AG09319 (cell line): ENCODE results near the gene PROSER2.

Source experiments
- DNase-seq: peaks from one replicate; pipeline ENCODE4 v3.0.0-alpha.2; 2010; ENCODE audit warnings: low read depth; ENCODE audit errors: extremely low read depth
- TF ChIP-seq, protein P1 (sequence below): IDR thresholded peaks from 2 replicates; pipeline ENCODE4 v1.5.1; 2011; ENCODE audit warnings: low read depth, mild to moderate bottlenecking, inconsistent platforms, low read length, moderate library complexity

The PROSER2 gene

DNA sequence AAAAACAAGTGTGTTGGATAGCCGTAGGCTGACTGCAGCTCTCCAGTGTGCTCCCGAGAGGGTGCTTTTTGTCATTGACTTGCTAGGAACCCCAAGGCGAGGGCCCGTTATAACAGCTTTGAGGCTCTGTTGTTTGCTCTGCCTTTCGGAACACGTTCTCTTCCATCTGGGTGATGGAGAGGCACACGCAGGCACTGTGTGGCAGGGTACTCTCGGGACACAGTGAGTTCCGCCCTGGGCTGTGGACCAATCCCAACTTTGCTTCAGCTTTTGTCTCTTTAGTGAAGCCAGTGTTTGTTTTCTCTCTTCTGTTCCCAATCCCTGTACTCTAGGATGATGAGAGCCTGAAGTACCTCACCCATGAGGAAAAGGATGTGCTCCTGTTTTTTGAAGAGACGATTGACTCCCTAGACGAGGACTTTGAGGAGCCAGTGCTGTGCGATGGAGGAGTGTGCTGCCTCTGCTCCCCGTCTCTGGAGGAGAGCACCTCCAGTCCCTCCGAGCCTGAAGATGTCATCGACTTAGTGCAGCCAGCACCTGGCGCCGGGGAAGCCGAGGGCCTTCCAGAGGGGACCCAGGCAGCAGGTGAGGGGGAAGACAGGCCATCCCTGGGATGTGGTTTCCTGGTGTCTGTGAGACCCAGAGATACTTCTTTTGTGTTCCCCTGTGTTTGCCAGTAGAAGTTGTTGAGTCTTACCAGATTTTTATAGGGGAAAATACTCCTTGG lies 43.2 kb downstream of the PROSER2 start:
- no peak for DNase-seq
- TF ChIP-seq, protein P1, sequence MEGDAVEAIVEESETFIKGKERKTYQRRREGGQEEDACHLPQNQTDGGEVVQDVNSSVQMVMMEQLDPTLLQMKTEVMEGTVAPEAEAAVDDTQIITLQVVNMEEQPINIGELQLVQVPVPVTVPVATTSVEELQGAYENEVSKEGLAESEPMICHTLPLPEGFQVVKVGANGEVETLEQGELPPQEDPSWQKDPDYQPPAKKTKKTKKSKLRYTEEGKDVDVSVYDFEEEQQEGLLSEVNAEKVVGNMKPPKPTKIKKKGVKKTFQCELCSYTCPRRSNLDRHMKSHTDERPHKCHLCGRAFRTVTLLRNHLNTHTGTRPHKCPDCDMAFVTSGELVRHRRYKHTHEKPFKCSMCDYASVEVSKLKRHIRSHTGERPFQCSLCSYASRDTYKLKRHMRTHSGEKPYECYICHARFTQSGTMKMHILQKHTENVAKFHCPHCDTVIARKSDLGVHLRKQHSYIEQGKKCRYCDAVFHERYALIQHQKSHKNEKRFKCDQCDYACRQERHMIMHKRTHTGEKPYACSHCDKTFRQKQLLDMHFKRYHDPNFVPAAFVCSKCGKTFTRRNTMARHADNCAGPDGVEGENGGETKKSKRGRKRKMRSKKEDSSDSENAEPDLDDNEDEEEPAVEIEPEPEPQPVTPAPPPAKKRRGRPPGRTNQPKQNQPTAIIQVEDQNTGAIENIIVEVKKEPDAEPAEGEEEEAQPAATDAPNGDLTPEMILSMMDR, result no peak

DNA sequence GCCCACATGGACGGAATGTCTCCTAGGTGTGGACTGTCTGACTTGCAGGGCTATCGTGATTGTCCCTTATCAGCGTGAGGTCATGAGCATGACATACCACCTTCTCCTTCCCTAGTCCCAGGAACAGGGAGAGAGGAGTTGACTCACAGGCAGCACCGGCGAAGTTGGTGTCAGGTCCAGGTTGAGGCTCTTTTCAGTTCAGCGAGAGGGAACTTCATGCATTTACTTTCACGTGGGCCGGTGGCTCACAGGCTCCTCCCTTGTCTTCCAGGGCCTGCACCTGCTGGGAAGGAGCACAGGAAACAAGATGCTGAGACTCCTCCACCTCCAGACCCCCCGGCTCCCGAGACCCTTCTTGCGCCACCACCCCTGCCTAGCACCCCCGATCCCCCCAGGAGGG lies 46.1 kb downstream of the PROSER2 start:
- DNase-seq, result no peak

DNA sequence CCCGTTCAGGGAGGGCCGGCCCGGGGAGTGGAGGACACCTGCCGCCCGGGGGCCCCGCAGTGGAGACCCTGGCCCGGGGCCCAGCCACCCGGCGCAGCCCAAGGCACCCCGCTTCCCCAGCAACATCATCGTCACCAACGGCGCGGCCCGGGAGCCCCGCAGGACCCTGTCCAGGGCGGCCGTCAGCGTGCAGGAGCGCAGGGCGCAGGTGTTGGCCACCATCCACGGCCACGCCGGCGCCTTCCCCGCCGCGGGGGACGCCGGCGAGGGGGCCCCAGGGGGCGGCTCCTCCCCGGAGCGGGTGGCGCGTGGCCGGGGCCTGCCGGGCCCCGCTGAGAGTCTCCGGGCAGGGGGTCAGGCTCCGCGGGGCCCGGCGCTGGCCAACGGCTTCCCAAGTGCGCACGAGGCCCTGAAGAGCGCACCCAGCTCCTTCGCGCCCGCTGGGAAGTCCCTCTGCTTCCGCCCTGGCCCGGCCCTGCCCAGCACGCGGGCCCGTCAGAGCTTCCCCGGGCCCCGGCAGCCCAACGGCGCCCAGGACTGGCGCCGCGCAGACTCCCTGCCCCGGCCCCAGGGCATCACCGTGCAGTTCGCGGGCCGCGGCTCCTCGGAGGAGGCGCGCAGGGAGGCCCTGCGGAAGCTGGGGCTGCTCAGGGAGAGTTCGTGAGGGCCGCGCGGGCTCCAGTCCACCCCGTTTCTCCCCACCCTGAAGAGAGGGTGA lies 46.7 kb downstream of the PROSER2 start:
- TF ChIP-seq, protein P1, result no peak
- DNase-seq, result no peak

More for the DNA sequence above, 46.1 kb downstream of the PROSER2 start:
- TF ChIP-seq, protein P1, result no peak

DNA sequence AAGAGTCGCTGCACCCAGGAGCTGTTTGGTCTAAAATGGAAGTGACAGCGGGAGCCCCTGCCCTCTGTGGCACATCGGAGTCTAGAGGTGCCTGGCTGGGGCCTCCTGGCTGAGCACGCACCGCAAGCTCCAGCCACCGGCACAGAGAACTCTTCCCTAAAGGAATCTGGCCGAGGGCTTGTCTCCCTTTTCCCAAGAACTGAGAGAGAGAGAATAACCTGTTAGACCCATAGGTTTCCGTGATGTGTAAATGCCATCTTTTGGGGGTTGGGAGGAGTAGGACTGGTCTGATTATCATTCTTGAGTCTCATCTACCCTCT lies 47.3 kb downstream of the PROSER2 start:
- DNase-seq, result no peak
- TF ChIP-seq, protein P1, result no peak

DNA sequence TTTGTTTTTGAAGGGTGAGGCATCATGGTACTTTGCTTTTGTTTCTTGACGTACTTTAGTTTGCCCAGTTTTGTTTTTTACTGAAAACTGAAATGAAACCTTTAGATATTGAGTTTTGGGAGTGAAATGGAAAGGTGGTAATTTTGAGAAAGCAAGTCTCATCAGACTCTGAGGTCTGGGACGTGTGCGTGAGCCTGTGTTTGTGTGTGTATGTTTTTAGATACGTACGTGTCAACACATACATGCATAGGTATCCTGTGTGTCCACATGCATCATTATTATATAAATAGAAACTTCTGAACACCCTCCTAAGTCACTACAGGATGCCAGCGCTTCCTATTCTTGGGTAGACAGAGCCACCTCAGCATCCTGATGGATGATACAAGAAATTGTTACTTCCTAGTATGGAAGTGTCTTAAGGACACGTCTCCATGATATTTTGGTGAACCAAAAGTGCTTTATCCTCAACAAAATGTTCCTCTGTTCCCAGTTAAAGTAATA lies 47.8 kb downstream of the PROSER2 start:
- DNase-seq, result no peak

DNA sequence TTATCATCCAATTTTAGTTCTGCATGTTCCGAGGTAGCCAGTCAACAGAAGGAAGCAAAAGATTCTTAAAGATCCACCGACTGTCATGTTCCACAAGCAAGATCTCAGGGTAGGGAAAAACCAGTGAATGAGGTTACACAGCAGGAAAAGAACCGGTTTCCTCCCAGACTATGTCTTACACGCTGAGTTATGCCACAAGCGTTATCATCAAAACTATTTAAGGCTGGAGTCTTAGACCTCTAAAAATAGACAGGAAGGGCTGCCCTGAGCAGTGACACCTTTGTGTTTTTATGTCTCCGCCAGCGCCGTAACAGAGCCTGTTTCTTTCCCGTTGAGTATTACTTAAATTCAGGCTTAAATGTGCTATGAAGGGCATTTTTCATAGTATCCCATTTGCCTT lies 48.3 kb downstream of the PROSER2 start:
- TF ChIP-seq, protein P1, result no peak
- DNase-seq, result no peak

More for the DNA sequence above, 47.8 kb downstream of the PROSER2 start:
- TF ChIP-seq, protein P1, result no peak
